Mesendoderm (in vitro differentiated cells): ENCODE data around the gene TAF4B.

ENCODE experiments used
- DNase-seq: peaks from one replicate; pipeline ENCODE4 v3.0.0; 2013
- H2AK5ac ChIP-seq: 2 replicates; pipeline ENCODE4 v1.6.1; 2013; ENCODE audit warnings: low read length, inconsistent platforms
- H2BK120ac ChIP-seq: 2 replicates; pipeline ENCODE4 v1.6.1; 2013; ENCODE audit warnings: low read depth, mild to moderate bottlenecking, low read length, moderate library complexity, mixed read lengths
- H2BK15ac ChIP-seq: replicated peaks from 2 replicates; pipeline ENCODE4 v1.6.1; 2013; ENCODE audit warnings: low read depth, mild to moderate bottlenecking, moderate library complexity
- H2BK5ac ChIP-seq: 2 replicates; pipeline ENCODE4 v1.6.1; 2013; ENCODE audit warnings: low read length, inconsistent platforms
- H3K18ac ChIP-seq: 2 replicates; pipeline ENCODE4 v1.6.1; 2013; ENCODE audit warnings: mild to moderate bottlenecking, low read length, mixed read lengths
- H3K23ac ChIP-seq: one replicate; pipeline ENCODE4 v1.6.1; 2013; ENCODE audit warnings: low read length
- H3K27ac ChIP-seq: 2 replicates; pipeline ENCODE4 v1.5.1; 2013; ENCODE audit warnings: low read depth, mild to moderate bottlenecking, inconsistent platforms, low read length, moderate library complexity
- H3K27me3 ChIP-seq: 2 replicates; pipeline ENCODE4 v1.6.1; 2013; ENCODE audit warnings: low read length, control low read depth, mild to moderate bottlenecking, inconsistent platforms; ENCODE audit not compliant: insufficient read depth, poor library complexity
- H3K36me3 ChIP-seq: 2 replicates; pipeline ENCODE4 v1.6.1; 2013; ENCODE audit warnings: low read length, inconsistent platforms; ENCODE audit not compliant: control insufficient read depth, insufficient read depth
- H3K4ac ChIP-seq: one replicate; pipeline ENCODE4 v1.6.1; 2013; ENCODE audit warnings: low read depth, mild to moderate bottlenecking, low read length, moderate library complexity
- H3K4me1 ChIP-seq: 2 replicates; pipeline ENCODE4 v1.6.1; 2013; ENCODE audit warnings: low read depth, low read length, inconsistent platforms; ENCODE audit not compliant: control insufficient read depth
- H3K4me2 ChIP-seq: 2 replicates; pipeline ENCODE4 v1.6.1; 2013; ENCODE audit warnings: low read length
- H3K4me3 ChIP-seq: 2 replicates; pipeline ENCODE4 v1.5.1; 2013; ENCODE audit warnings: mild to moderate bottlenecking, low read length
- H3K56ac ChIP-seq: one replicate; pipeline ENCODE4 v1.6.1; 2013; ENCODE audit warnings: low read length
- H3K79me1 ChIP-seq: 2 replicates; pipeline ENCODE4 v1.6.1; 2013; ENCODE audit warnings: low read length, inconsistent platforms
- H3K79me2 ChIP-seq: 2 replicates; pipeline ENCODE4 v1.6.1; 2013; ENCODE audit warnings: mild to moderate bottlenecking, low read length; ENCODE audit not compliant: control insufficient read depth, insufficient read depth
- H3K9ac ChIP-seq: 2 replicates; pipeline ENCODE4 v1.6.1; 2013; ENCODE audit warnings: low read length, inconsistent platforms
- H4K5ac ChIP-seq: one replicate; pipeline ENCODE4 v1.6.1; 2013; ENCODE audit warnings: low read length
- H4K8ac ChIP-seq: one replicate; pipeline ENCODE4 v1.6.1; 2013; ENCODE audit warnings: low read depth, mild to moderate bottlenecking, control low read depth, low read length, moderate library complexity
- WGBS: extraction: QIAGEN DNeasy Blood & Tissue Kit; methylation state at CpG from one replicate; pipeline ENCODE4 v1.1.7; 2013; ENCODE audit warnings: low lambda C conversion rate, missing lambda C conversion rate; ENCODE audit not compliant: insufficient coverage; ENCODE audit errors: extremely low coverage; 5-methylcytosine and 5-hydroxymethylcytosine counted together

Gene TAF4B

GRCh38 chr18:26407736-26408601 lies 181.7 kb downstream of the TAF4B start:
- Histone ChIP-seq H3K79me2 (no peaks in the 10 kb centered on the region), H3K9ac (no peak overlapping the region), H3K23ac (no peak overlapping the region), H3K56ac (no peak overlapping the region), H3K36me3 (no peaks in the 10 kb centered on the region), H4K8ac (no peak overlapping the region), H3K18ac (no peak overlapping the region), H3K27ac (no peak overlapping the region), H2BK120ac (no peak overlapping the region), H2AK5ac (no peak overlapping the region), H3K4me2 (no peak overlapping the region), H3K27me3 (no peaks in the 10 kb centered on the region), H3K4me1 (no peaks in the 10 kb centered on the region), H3K79me1 (no peaks in the 10 kb centered on the region), H2BK5ac (no peak overlapping the region), H3K4ac (no peak overlapping the region), H2BK15ac (no peak overlapping the region), H4K5ac (no peak overlapping the region), H3K4me3 (no peak overlapping the region)
- DNase-seq: no peak
- WGBS: no CpG with 5 or more reads among the region's 16 CpGs

- no peak overlapping the region for H2BK120ac ChIP-seq
- H4K8ac ChIP-seq: no peak overlapping the region
- no peak overlapping the region for H3K4ac ChIP-seq
- WGBS: no CpG with 5 or more reads among the region's 4 CpGs
- H3K27ac ChIP-seq: no peak overlapping the region
- no peaks in the 10 kb centered on the region for H3K27me3 ChIP-seq
- no peaks in the 10 kb centered on the region for H3K4me1 ChIP-seq
- no peak overlapping the region for H3K4me2 ChIP-seq
- no peak overlapping the region for H2BK15ac ChIP-seq
- H3K79me1 ChIP-seq: no peaks in the 10 kb centered on the region
- no peaks in the 10 kb centered on the region for H3K79me2 ChIP-seq
- H2BK5ac ChIP-seq: no peak overlapping the region
- H3K23ac ChIP-seq: no peak overlapping the region
- no peak for DNase-seq
- H3K56ac ChIP-seq: no peak overlapping the region
- H4K5ac ChIP-seq: no peak overlapping the region
- H3K18ac ChIP-seq: no peak overlapping the region
- H3K4me3 ChIP-seq: no peak overlapping the region
- no peak overlapping the region for H2AK5ac ChIP-seq
- H3K9ac ChIP-seq: no peak overlapping the region
- no peaks in the 10 kb centered on the region for H3K36me3 ChIP-seq
Observed at GRCh38 chr18:26409091-26409490, 182.8 kb downstream of the TAF4B start.

- Histone ChIP-seq H3K9ac (no peak overlapping the region), H3K4me2 (no peak overlapping the region), H2BK15ac (no peak overlapping the region), H2BK5ac (no peak overlapping the region), H3K36me3 (no peaks in the 10 kb centered on the region), H3K79me1 (no peaks in the 10 kb centered on the region), H3K4me1 (no peaks in the 10 kb centered on the region), H3K18ac (no peak overlapping the region), H3K4me3 (no peak overlapping the region), H2AK5ac (no peak overlapping the region), H3K56ac (no peak overlapping the region), H4K5ac (no peak overlapping the region), H3K23ac (no peak overlapping the region), H2BK120ac (no peak overlapping the region), H3K79me2 (no peaks in the 10 kb centered on the region), H3K4ac (no peak overlapping the region), H3K27me3 (no peaks in the 10 kb centered on the region), H4K8ac (no peak overlapping the region), H3K27ac (no peak overlapping the region)
- WGBS: no CpG with 5 or more reads among the region's 4 CpGs
- DNase-seq: no peak
Observed at GRCh38 chr18:26414901-26415440, 188.7 kb downstream of the TAF4B start.

GRCh38 chr18:26415631-26416030 lies 189.4 kb downstream of the TAF4B start:
- no peak overlapping the region for H3K4ac ChIP-seq
- no peaks in the 10 kb centered on the region for H3K4me1 ChIP-seq
- no peak overlapping the region for H4K8ac ChIP-seq
- no CpG with 5 or more reads among the region's 7 CpGs for WGBS
- no peaks in the 10 kb centered on the region for H3K27me3 ChIP-seq
- no peak overlapping the region for H3K4me3 ChIP-seq
- H2AK5ac ChIP-seq: no peak overlapping the region
- no peak overlapping the region for H3K18ac ChIP-seq
- H3K23ac ChIP-seq: no peak overlapping the region
- H3K36me3 ChIP-seq: no peaks in the 10 kb centered on the region
- H3K79me2 ChIP-seq: no peaks in the 10 kb centered on the region
- H4K5ac ChIP-seq: no peak overlapping the region
- no peak overlapping the region for H3K4me2 ChIP-seq
- no peak overlapping the region for H3K27ac ChIP-seq
- no peak for DNase-seq
- no peak overlapping the region for H3K56ac ChIP-seq
- no peak overlapping the region for H3K9ac ChIP-seq
- no peak overlapping the region for H2BK15ac ChIP-seq
- no peak overlapping the region for H2BK5ac ChIP-seq
- no peaks in the 10 kb centered on the region for H3K79me1 ChIP-seq
- H2BK120ac ChIP-seq: no peak overlapping the region

- no CpG with 5 or more reads among the region's 8 CpGs for WGBS
Observed at GRCh38 chr18:26416652-26417150, 190.5 kb downstream of the TAF4B start.

More at GRCh38 chr18:26416652-26417150, 190.5 kb downstream of the TAF4B start:
- no peaks in the 10 kb centered on the region for H3K36me3 ChIP-seq
- H3K79me1 ChIP-seq: no peaks in the 10 kb centered on the region
- no peak overlapping the region for H2BK120ac ChIP-seq
- no peaks in the 10 kb centered on the region for H3K79me2 ChIP-seq
- H3K4me1 ChIP-seq: no peaks in the 10 kb centered on the region
- H3K18ac ChIP-seq: no peak overlapping the region
- no peak overlapping the region for H2AK5ac ChIP-seq
- no peak overlapping the region for H4K5ac ChIP-seq
- no peaks in the 10 kb centered on the region for H3K27me3 ChIP-seq
- no peak overlapping the region for H3K4ac ChIP-seq
- H2BK15ac ChIP-seq: no peak overlapping the region
- no peak overlapping the region for H3K23ac ChIP-seq
- H3K56ac ChIP-seq: no peak overlapping the region
- H3K4me2 ChIP-seq: no peak overlapping the region
- H3K4me3 ChIP-seq: no peak overlapping the region
- DNase-seq: no peak
- H2BK5ac ChIP-seq: no peak overlapping the region
- no peak overlapping the region for H3K27ac ChIP-seq
- H3K9ac ChIP-seq: no peak overlapping the region
- H4K8ac ChIP-seq: no peak overlapping the region
